HepG2 (cell line): ENCODE results near the gene CDK14. TPM values are rescaled to one million over a fixed set of nuclear protein-coding genes. Genes with fewer than 3 reads are reported as not detected.

Experiments used
- ATAC-seq: fragments of 200-7000 bp; cut with Tn5 transposase; 3 replicates; pipeline ENCODE4 v1.9.1; 2020; ENCODE audit warnings: mild to moderate bottlenecking, moderate library complexity
- BruUV-seq: library from RNA; stranded (reverse); fragments of 400-500 nt; replicated peaks from 2 replicates; lab custom pipeline; 2021; lab: Mats Ljungman, UMichigan
- CTCF ChIA-PET: fragments of 300-600 bp; formaldehyde crosslinking; extraction: SDS; loops from one replicate; lab custom pipeline; 2021; ENCODE audit warnings: low total read pairs, inconsistent platforms, low intra/inter-chr PET ratio; lab: Yijun Ruan, JAX
- POLR2A ChIA-PET: fragments of 350-600 bp; sonication (Branson Sonifier 250); formaldehyde crosslinking; loops from one replicate; lab custom pipeline; 2020; ENCODE audit warnings: antibody characterized with exemption, inconsistent platforms; lab: Yijun Ruan, JAX
- DNase-seq: peaks from one replicate; pipeline ENCODE4 v3.0.0-alpha.2; 2015; ENCODE audit warnings: low spot score
- FAIRE-seq: peaks from 3 replicates; lab custom pipeline; 2011; peaks lifted over from hg19 to GRCh38; lab: Jason Lieb, UNC
- H2AFZ ChIP-seq: one replicate; pipeline ENCODE4 v1.6.1; 2011; ENCODE audit warnings: low read length, inconsistent platforms
- H3K27ac ChIP-seq: fragments of 300-600 bp; 3 replicates; pipeline ENCODE4 v1.8.0; 2011; ENCODE audit warnings: mixed run types, mild to moderate bottlenecking, mixed read lengths, low read length, inconsistent platforms; ENCODE audit not compliant: insufficient read depth; ENCODE audit errors: extremely low read length
- H3K27me3 ChIP-seq, 2 experiments: fragments of 200-600 bp in 1 of 2; 2 replicates in 1 of 2; 3 replicates in 1 of 2; pipeline versions ENCODE4 v1.6.0 to v1.8.0; 2011; ENCODE audit warnings: low read length in 2 of 2, mild to moderate bottlenecking in 2 of 2, moderate library complexity in 2 of 2, inconsistent platforms in 1 of 2; ENCODE audit not compliant: insufficient read depth in 2 of 2, control insufficient read depth in 1 of 2
- H3K36me3 ChIP-seq, 2 experiments: fragments of 200-600 bp in 1 of 2; replicated peaks in 1 of 2; 2 replicates in 1 of 2; 3 replicates in 1 of 2; pipeline versions ENCODE4 v1.5.1 to v1.8.0; 2011; ENCODE audit warnings: low read length in 2 of 2, inconsistent platforms in 1 of 2; ENCODE audit not compliant: insufficient read depth in 2 of 2, control insufficient read depth in 1 of 2
- H3K4me1 ChIP-seq: 2 replicates; pipeline ENCODE4 v1.5.1; 2012; ENCODE audit warnings: low read length, inconsistent platforms; ENCODE audit not compliant: insufficient read depth
- H3K4me2 ChIP-seq: 2 replicates; pipeline ENCODE4 v1.6.0; 2011; ENCODE audit warnings: low read depth, low read length, inconsistent platforms
- H3K4me3 ChIP-seq, 3 experiments: fragments of 200-600 bp in 1 of 3; sonication (generic), shearing (Covaris generic) in 1 of 3; replicated peaks in 1 of 3; 2 replicates each; pipeline ENCODE4 v1.5.1; 2011 to 2016; ENCODE audit warnings: low read length in 3 of 3, inconsistent platforms in 2 of 3, low read depth in 2 of 3, mild to moderate bottlenecking in 2 of 3, control low read depth in 1 of 3, mixed read lengths in 1 of 3; ENCODE audit not compliant: insufficient read depth in 1 of 3
- H3K79me2 ChIP-seq: one replicate; pipeline ENCODE4 v1.6.1; 2011; ENCODE audit warnings: low read length, inconsistent platforms; ENCODE audit not compliant: insufficient read depth
- H3K9ac ChIP-seq: 2 replicates; pipeline ENCODE4 v1.6.0; 2011; ENCODE audit warnings: mild to moderate bottlenecking, low read depth, low read length, inconsistent platforms; ENCODE audit not compliant: insufficient read depth
- H3K9me3 ChIP-seq: 2 replicates; pipeline ENCODE4 v1.5.1; 2012; ENCODE audit warnings: mild to moderate bottlenecking, low read length
- H4K20me1 ChIP-seq: 2 replicates; pipeline ENCODE4 v1.6.0; 2011; ENCODE audit warnings: inconsistent platforms, mild to moderate bottlenecking, low read length, moderate library complexity; ENCODE audit not compliant: insufficient read depth
- BORCS8-MEF2B ChIP-seq: sonication (generic); formaldehyde crosslinking; IDR thresholded peaks from 2 replicates; pipeline ENCODE4 v1.8.0; 2022; ENCODE audit warnings: mild to moderate bottlenecking, missing genetic modification reagents
- BRF2 ChIP-seq: sonication (generic); formaldehyde crosslinking; IDR thresholded peaks from 2 replicates; pipeline ENCODE4 v1.8.1; 2022; ENCODE audit warnings: mild to moderate bottlenecking, missing genetic modification reagents
- CBX5 ChIP-seq: sonication (generic); formaldehyde crosslinking; IDR thresholded peaks from 2 replicates; pipeline ENCODE4 v1.4.0; 2020; ENCODE audit warnings: missing genetic modification reagents, borderline replicate concordance
- CREBL2 ChIP-seq: sonication (generic); formaldehyde crosslinking; IDR thresholded peaks from 2 replicates; pipeline ENCODE4 v1.8.1; 2023; ENCODE audit warnings: missing genetic modification reagents, mild to moderate bottlenecking, borderline replicate concordance
- DNMT1 ChIP-seq: sonication (generic); formaldehyde crosslinking; IDR thresholded peaks from 2 replicates; pipeline ENCODE4 v1.5.1; 2020; ENCODE audit warnings: mild to moderate bottlenecking, missing genetic modification reagents
- FOXA3 ChIP-seq: IDR thresholded peaks from 2 replicates; pipeline ENCODE4 v1.6.1; 2016; ENCODE audit warnings: missing genetic modification reagents, missing compliant biosample characterization
- MED13 ChIP-seq: sonication (generic); formaldehyde crosslinking; IDR thresholded peaks from 2 replicates; pipeline ENCODE4 v1.5.0; 2020; ENCODE audit warnings: missing genetic modification reagents
- RCOR2 ChIP-seq: IDR thresholded peaks from 2 replicates; pipeline ENCODE4 v1.6.1; 2016; ENCODE audit warnings: missing biosample characterization, missing genetic modification reagents
- SMAD9 ChIP-seq: sonication (generic); formaldehyde crosslinking; IDR thresholded peaks from 2 replicates; pipeline ENCODE4 v1.5.1; 2020; ENCODE audit warnings: mild to moderate bottlenecking, missing genetic modification reagents
- SMC3 ChIP-seq: IDR thresholded peaks from 2 replicates; pipeline ENCODE4 v1.6.1; 2011; ENCODE audit warnings: low read length, improper control_type of control experiment
- SP2 ChIP-seq: sonication (generic); formaldehyde crosslinking; IDR thresholded peaks from 2 replicates; pipeline ENCODE4 v1.5.1; 2020; ENCODE audit warnings: mild to moderate bottlenecking, missing genetic modification reagents
- SUZ12 ChIP-seq: fragments of 150-350 bp; IDR thresholded peaks from 2 replicates; pipeline ENCODE4 v1.6.1; 2014; ENCODE audit warnings: low read depth, low read length
- TAF1 ChIP-seq: sonication (generic); formaldehyde crosslinking; IDR thresholded peaks from 2 replicates; pipeline ENCODE4 v1.4.0; 2020; ENCODE audit warnings: missing genetic modification reagents
- YEATS4 ChIP-seq: sonication (generic); formaldehyde crosslinking; IDR thresholded peaks from 2 replicates; pipeline ENCODE4 v1.4.0; 2020; ENCODE audit warnings: missing genetic modification reagents, borderline replicate concordance
- ZFP36L1 ChIP-seq: sonication (generic); formaldehyde crosslinking; IDR thresholded peaks from 2 replicates; pipeline ENCODE4 v1.8.0; 2022; ENCODE audit warnings: mild to moderate bottlenecking, missing genetic modification reagents, moderate library complexity
- ZFP36L2 ChIP-seq: sonication (generic); formaldehyde crosslinking; IDR thresholded peaks from 2 replicates; pipeline ENCODE4 v1.4.0; 2020; ENCODE audit warnings: missing genetic modification reagents
- ZNF10 ChIP-seq: sonication (generic); formaldehyde crosslinking; IDR thresholded peaks from 2 replicates; pipeline ENCODE4 v1.4.0; 2020; ENCODE audit warnings: mild to moderate bottlenecking, low read depth, missing genetic modification reagents, borderline replicate concordance
- ZNF331 ChIP-seq: sonication (generic); formaldehyde crosslinking; IDR thresholded peaks from 2 replicates; pipeline ENCODE4 v1.4.0; 2020; ENCODE audit warnings: missing genetic modification reagents
- ZNF639 ChIP-seq: conservative IDR thresholded peaks from 2 replicates; pipeline ENCODE4 v1.6.1; 2018; ENCODE audit warnings: missing genetic modification reagents
- ZNF816 ChIP-seq: sonication (generic); formaldehyde crosslinking; IDR thresholded peaks from 2 replicates; pipeline ENCODE4 v1.8.0; 2022; ENCODE audit warnings: missing genetic modification reagents, mild to moderate bottlenecking, borderline replicate concordance
- WGBS: methylation state at CpG from one replicate; pipeline ENCODE4 v1.1.6; 2017; ENCODE audit warnings: low lambda C conversion rate; 5-methylcytosine and 5-hydroxymethylcytosine counted together
- in situ Hi-C: cut with HindIII; loops from 2 replicates; pipeline ENCODE4 v1.10.0; 2017; ENCODE audit warnings: low pct_unique_long_range_greater_than_20kb; ENCODE audit not compliant: extremely low pct_ligation_motif_present
- intact Hi-C: fragments of 100-400 bp; cut with micrococcal nuclease; formaldehyde crosslinking; loops from one replicate; pipeline ENCODE4 v1.10.0; 2022; ENCODE audit not compliant: unreplicated experiment
- polyA plus RNA-seq, 8 experiments: library from polyadenylated mRNA; depleted of rRNA in 3 of 8; stranded (reverse) in 7 of 8; unstranded in 1 of 8; fragments of >200 nt; fragmentation: Illumina TruSeq in 4 of 8; extraction: Trizol in 4 of 8; gene quantifications; 2 replicates each; pipeline versions ENCODE4 v1.2.1 to v1.2.3, GENCODE V29; 2011 to 2016; ENCODE audit warnings: low read depth in 4 of 8, missing spikeins in 1 of 8, mixed read lengths in 1 of 8; ENCODE audit not compliant: insufficient read depth in 1 of 8
- total RNA-seq, 5 experiments: library from RNA; depleted of rRNA; stranded (reverse); fragments of >200 nt; fragmentation: Illumina TruSeq; extraction: Trizol; gene quantifications; 2 replicates each; pipeline ENCODE4 v1.2.3, GENCODE V29; 2016; ENCODE audit warnings: low read depth in 1 of 5

Gene CDK14
- total and polyA plus RNA-seq, 2 of the 13 experiments (the other 11 are each of a cell fraction or from before 2014, with no cell fraction given) = 0.26 to 0.71 TPM

- POLR2A ChIA-PET = no interaction called here
- no peak for TF ChIP-seq YEATS4 (CRISPR knock-in tag)
- TF ChIP-seq RCOR2 (CRISPR knock-in tag) = no peak
- no peak for TF ChIP-seq SUZ12
- TF ChIP-seq ZFP36L2 (CRISPR knock-in tag) = no peak
- no peak for TF ChIP-seq SMC3
- no peak for TF ChIP-seq BORCS8-MEF2B (CRISPR knock-in tag)
- no peak for TF ChIP-seq MED13 (CRISPR knock-in tag)
- TF ChIP-seq FOXA3 (CRISPR knock-in tag) = no peak
- no peak for DNase-seq
- WGBS = 43% methylated on average over 3 of the region's 3 CpGs
- FAIRE-seq = no peak
- H3K9me3 ChIP-seq = no peaks in the 10 kb centered on the region
- CTCF ChIA-PET = no interaction called here
- no peak for ATAC-seq
- no TSS peak for BruUV-seq
- no peaks in the 10 kb centered on the region for H4K20me1 ChIP-seq
- H3K36me3 ChIP-seq = no peaks in the 10 kb centered on the region
- no peak overlapping the region for H3K4me3 ChIP-seq
- no peaks in the 10 kb centered on the region for H3K4me1 ChIP-seq
- in situ Hi-C loops = loop anchor here (25.0 kb wide), 1 partner anchor 694 kb away; no protein-coding TSS in a partner anchor
- no peak overlapping the region for H3K4me2 ChIP-seq
- no peak overlapping the region for H2AFZ ChIP-seq
- no peaks in the 10 kb centered on the region for H3K79me2 ChIP-seq
- H3K27me3 ChIP-seq = no peaks in the 10 kb centered on the region
- no peak overlapping the region for H3K27ac ChIP-seq
- no peak overlapping the region for H3K9ac ChIP-seq
- intact Hi-C loops = no loop called here
These were observed 497.1 kb downstream of the CDK14 start for GRCh38 chr7:91093181-91093580.

- H3K9me3 ChIP-seq = no peaks in the 10 kb centered on the region
- no peaks in the 10 kb centered on the region for H3K79me2 ChIP-seq
- H4K20me1 ChIP-seq = no peaks in the 10 kb centered on the region
- FAIRE-seq (no peak), DNase-seq (no peak), ATAC-seq (no peak)
- no peaks in the 10 kb centered on the region for H3K4me1 ChIP-seq
- H3K9ac ChIP-seq = no peak overlapping the region
- no peak overlapping the region for H3K27ac ChIP-seq
- no peak overlapping the region for H2AFZ ChIP-seq
- intact Hi-C loops = no loop called here
- no peak overlapping the region for H3K4me3 ChIP-seq
- H3K4me2 ChIP-seq = no peak overlapping the region
- in situ Hi-C loops = loop anchor here (25.0 kb wide), 1 partner anchor 689 kb away; no protein-coding TSS in a partner anchor
- no peaks in the 10 kb centered on the region for H3K27me3 ChIP-seq
- POLR2A ChIA-PET = no interaction called here
- WGBS = 0% methylated on average over 1 of the region's 1 CpG
- H3K36me3 ChIP-seq = no peaks in the 10 kb centered on the region
- BruUV-seq = no TSS peak
- CTCF ChIA-PET = no interaction called here
- no peak for TF ChIP-seq SUZ12
- no peak for TF ChIP-seq DNMT1 (CRISPR knock-in tag)
- TF ChIP-seq SMAD9 (CRISPR knock-in tag) = no peak
- TF ChIP-seq ZFP36L1 (CRISPR knock-in tag) = no peak
- no peak for TF ChIP-seq ZNF10 (CRISPR knock-in tag)
- TF ChIP-seq CBX5 (CRISPR knock-in tag) = no peak
- TF ChIP-seq TAF1 = no peak
- TF ChIP-seq ZNF639 (CRISPR knock-in tag) = no peak
- TF ChIP-seq CREBL2 (CRISPR knock-in tag) = no peak
- TF ChIP-seq SP2 (CRISPR knock-in tag) = no peak
- TF ChIP-seq ZNF331 (CRISPR knock-in tag) = no peak
- TF ChIP-seq BRF2 (CRISPR knock-in tag) = no peak
- no peak for TF ChIP-seq ZNF816
These were observed 502.4 kb downstream of the CDK14 start for GRCh38 chr7:91098566-91098965.
